ENCODE data around the gene ABCD4.

The ABCD4 gene

DNA sequence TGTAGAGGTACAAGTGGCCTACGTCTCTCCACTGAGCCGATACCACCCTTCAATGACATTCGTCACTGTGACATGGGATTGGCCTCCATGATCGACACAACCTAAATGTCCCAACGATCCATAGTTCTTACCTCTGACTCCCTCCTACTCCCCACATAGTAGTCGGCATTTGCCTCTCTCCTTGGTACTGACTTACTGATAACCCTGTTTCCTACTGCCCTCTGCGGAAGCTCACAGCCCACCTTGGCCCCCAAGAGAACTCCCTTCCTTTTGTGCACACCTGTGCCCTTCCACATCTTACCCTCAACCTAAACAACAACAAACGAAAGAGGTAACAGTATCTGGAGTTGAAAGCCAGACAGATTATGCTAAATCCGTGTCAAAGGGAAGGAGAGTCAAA lies 39.6 kb downstream of the ABCD4 start:
- no peak for DNase-seq
- Histone ChIP-seq H3K27me3 (ENCODE audit: insufficient read depth, low read length, poor library complexity) (peaks cover 5% of the 10 kb centered on the region), H3K27ac (ENCODE audit: low read depth, low read length) (no peak overlapping the region), H4K8ac (ENCODE audit: low read depth, low read length) (no peak overlapping the region), H3K4ac (ENCODE audit: low read depth, low read length) (no peak overlapping the region), H2AK5ac (ENCODE audit: low read length) (no peak overlapping the region), H3K79me1 (ENCODE audit: low read length) (no peaks in the 10 kb centered on the region), H2BK120ac (ENCODE audit: low read depth, low read length) (no peak overlapping the region), H2BK15ac (replicated peaks; ENCODE audit: low read depth) (no peak overlapping the region), H4K5ac (ENCODE audit: low read length) (no peak overlapping the region), H3K4me2 (ENCODE audit: low read length) (no peak overlapping the region), H3K36me3 (ENCODE audit: control insufficient read depth, insufficient read depth, low read length) (no peaks in the 10 kb centered on the region), H3K18ac (ENCODE audit: low read length) (no peak overlapping the region), H3K23ac (ENCODE audit: low read length) (no peak overlapping the region), H3K56ac (ENCODE audit: low read length) (no peak overlapping the region), H3K4me3 (ENCODE audit: low read length) (no peak overlapping the region), H3K9ac (ENCODE audit: low read length) (no peak overlapping the region), H3K4me1 (ENCODE audit: control insufficient read depth, low read depth, low read length) (no peaks in the 10 kb centered on the region), H2BK5ac (ENCODE audit: low read length) (no peak overlapping the region), H3K79me2 (ENCODE audit: control insufficient read depth, insufficient read depth, low read length) (no peaks in the 10 kb centered on the region)
- no CpG with 5 or more reads among the region's 9 CpGs for WGBS (ENCODE audit: extremely low coverage, insufficient coverage, low lambda C conversion rate)

DNA sequence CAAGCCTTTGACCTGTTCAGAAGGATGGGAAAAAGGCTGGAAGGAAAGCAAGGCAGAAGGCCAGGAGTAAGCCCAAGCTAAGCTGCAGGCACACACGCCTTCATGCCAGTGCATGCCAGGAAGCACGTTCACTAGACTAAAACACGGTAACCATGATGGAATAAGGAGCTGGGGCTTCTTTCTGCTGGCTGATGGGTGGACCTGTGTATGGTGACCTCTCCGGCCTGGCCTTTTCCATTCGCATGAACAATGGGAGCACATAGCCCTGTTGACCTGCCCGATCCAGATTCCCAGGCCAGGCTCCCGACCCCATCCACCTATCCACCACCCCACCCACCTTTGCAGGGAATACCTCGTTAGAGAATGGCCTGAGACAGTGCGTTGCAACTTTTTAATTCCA lies 40.7 kb downstream of the ABCD4 start:
- Histone ChIP-seq H3K4me2 (ENCODE audit: low read length) (no peak overlapping the region), H3K27me3 (ENCODE audit: insufficient read depth, low read length, poor library complexity) (peaks cover 7% of the 10 kb centered on the region), H2BK15ac (replicated peaks; ENCODE audit: low read depth) (no peak overlapping the region), H3K4me1 (ENCODE audit: control insufficient read depth, low read depth, low read length) (no peaks in the 10 kb centered on the region), H4K8ac (ENCODE audit: low read depth, low read length) (no peak overlapping the region), H3K36me3 (ENCODE audit: control insufficient read depth, insufficient read depth, low read length) (no peaks in the 10 kb centered on the region), H3K23ac (ENCODE audit: low read length) (no peak overlapping the region), H2BK120ac (ENCODE audit: low read depth, low read length) (no peak overlapping the region), H3K56ac (ENCODE audit: low read length) (no peak overlapping the region), H2AK5ac (ENCODE audit: low read length) (no peak overlapping the region), H3K9ac (ENCODE audit: low read length) (no peak overlapping the region), H3K4ac (ENCODE audit: low read depth, low read length) (no peak overlapping the region), H2BK5ac (ENCODE audit: low read length) (no peak overlapping the region), H3K79me1 (ENCODE audit: low read length) (no peaks in the 10 kb centered on the region), H3K4me3 (ENCODE audit: low read length) (no peak overlapping the region), H3K27ac (ENCODE audit: low read depth, low read length) (no peak overlapping the region), H4K5ac (ENCODE audit: low read length) (no peak overlapping the region), H3K18ac (ENCODE audit: low read length) (no peak overlapping the region), H3K79me2 (ENCODE audit: control insufficient read depth, insufficient read depth, low read length) (no peaks in the 10 kb centered on the region)
- WGBS (ENCODE audit: extremely low coverage, insufficient coverage, low lambda C conversion rate): no CpG with 5 or more reads among the region's 9 CpGs
- no peak for DNase-seq

DNA sequence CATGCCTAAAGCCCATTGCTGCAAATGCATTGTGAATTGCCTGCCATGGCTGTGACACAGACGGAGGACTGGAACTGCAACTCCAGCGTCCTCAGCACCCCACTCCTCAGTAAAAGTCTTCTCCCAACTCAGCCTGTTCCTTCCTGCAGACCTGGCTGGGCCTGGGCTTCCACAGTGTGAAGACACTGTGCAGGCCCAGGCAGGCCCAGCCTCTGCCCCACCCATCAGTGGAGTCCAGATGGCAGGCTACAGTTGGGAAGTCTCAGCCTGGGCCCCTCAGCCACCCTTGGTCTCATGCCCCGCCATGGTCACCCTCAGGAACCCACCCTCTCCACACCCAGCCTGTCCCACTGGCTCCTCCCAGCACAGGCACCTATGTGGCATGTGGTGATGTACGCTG lies 41.4 kb downstream of the ABCD4 start:
- Histone ChIP-seq H4K8ac (ENCODE audit: low read depth, low read length) (no peak overlapping the region), H3K36me3 (ENCODE audit: control insufficient read depth, insufficient read depth, low read length) (no peaks in the 10 kb centered on the region), H2BK15ac (replicated peaks; ENCODE audit: low read depth) (no peak overlapping the region), H3K4me3 (ENCODE audit: low read length) (no peak overlapping the region), H2BK5ac (ENCODE audit: low read length) (no peak overlapping the region), H2AK5ac (ENCODE audit: low read length) (no peak overlapping the region), H3K56ac (ENCODE audit: low read length) (no peak overlapping the region), H3K4ac (ENCODE audit: low read depth, low read length) (no peak overlapping the region), H3K23ac (ENCODE audit: low read length) (no peak overlapping the region), H2BK120ac (ENCODE audit: low read depth, low read length) (no peak overlapping the region), H3K27me3 (ENCODE audit: insufficient read depth, low read length, poor library complexity) (peaks cover 7% of the 10 kb centered on the region), H3K9ac (ENCODE audit: low read length) (no peak overlapping the region), H3K4me2 (ENCODE audit: low read length) (no peak overlapping the region), H3K4me1 (ENCODE audit: control insufficient read depth, low read depth, low read length) (no peaks in the 10 kb centered on the region), H3K18ac (ENCODE audit: low read length) (no peak overlapping the region), H3K79me1 (ENCODE audit: low read length) (no peaks in the 10 kb centered on the region), H4K5ac (ENCODE audit: low read length) (no peak overlapping the region), H3K27ac (ENCODE audit: low read depth, low read length) (no peak overlapping the region), H3K79me2 (ENCODE audit: control insufficient read depth, insufficient read depth, low read length) (no peaks in the 10 kb centered on the region)
- no peak for DNase-seq
- WGBS (ENCODE audit: extremely low coverage, insufficient coverage, low lambda C conversion rate): no CpG with 5 or more reads among the region's 4 CpGs

GRCh38 chr14:74260525-74261233 lies 42.1 kb downstream of the ABCD4 start:
- Histone ChIP-seq H3K4me3 (ENCODE audit: low read length) (no peak overlapping the region), H3K27ac (ENCODE audit: low read depth, low read length) (no peak overlapping the region), H4K5ac (ENCODE audit: low read length) (no peak overlapping the region), H3K4me2 (ENCODE audit: low read length) (no peak overlapping the region), H3K4me1 (ENCODE audit: control insufficient read depth, low read depth, low read length) (no peaks in the 10 kb centered on the region), H3K79me2 (ENCODE audit: control insufficient read depth, insufficient read depth, low read length) (no peaks in the 10 kb centered on the region), H3K36me3 (ENCODE audit: control insufficient read depth, insufficient read depth, low read length) (no peaks in the 10 kb centered on the region), H3K27me3 (ENCODE audit: insufficient read depth, low read length, poor library complexity) (peaks cover 7% of the 10 kb centered on the region), H2BK5ac (ENCODE audit: low read length) (no peak overlapping the region), H4K8ac (ENCODE audit: low read depth, low read length) (no peak overlapping the region), H2BK120ac (ENCODE audit: low read depth, low read length) (no peak overlapping the region), H3K9ac (ENCODE audit: low read length) (no peak overlapping the region), H2AK5ac (ENCODE audit: low read length) (no peak overlapping the region), H3K79me1 (ENCODE audit: low read length) (no peaks in the 10 kb centered on the region), H3K56ac (ENCODE audit: low read length) (no peak overlapping the region), H3K23ac (ENCODE audit: low read length) (no peak overlapping the region), H2BK15ac (replicated peaks; ENCODE audit: low read depth) (no peak overlapping the region), H3K18ac (ENCODE audit: low read length) (no peak overlapping the region), H3K4ac (ENCODE audit: low read depth, low read length) (no peak overlapping the region)
- WGBS (ENCODE audit: extremely low coverage, insufficient coverage, low lambda C conversion rate): no CpG with 5 or more reads among the region's 29 CpGs
- no peak for DNase-seq

DNA sequence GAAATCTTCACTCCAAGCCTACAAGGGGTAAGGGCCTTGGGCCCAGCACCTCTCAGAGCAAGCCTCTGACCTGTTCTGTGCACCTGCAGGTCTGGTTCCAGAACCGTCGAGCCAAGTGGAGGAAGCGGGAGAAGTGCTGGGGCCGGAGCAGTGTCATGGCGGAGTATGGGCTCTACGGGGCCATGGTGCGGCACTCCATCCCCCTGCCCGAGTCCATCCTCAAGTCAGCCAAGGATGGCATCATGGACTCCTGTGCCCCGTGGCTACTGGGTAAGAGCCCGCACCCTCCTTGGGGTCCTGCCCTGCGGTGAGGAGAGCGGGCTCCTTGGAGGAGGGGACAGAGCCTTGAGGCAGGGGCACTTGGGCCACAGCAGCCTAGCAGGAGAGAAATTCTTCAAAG lies 43.2 kb downstream of the ABCD4 start:
- peaks cover 7% of the 10 kb centered on the region for H3K27me3 ChIP-seq (ENCODE audit: insufficient read depth, low read length, poor library complexity)

GRCh38 chr14:74258764-74259035 lies 44.0 kb downstream of the ABCD4 start:
- Histone ChIP-seq H3K4me3 (ENCODE audit: low read length) (no peak overlapping the region), H3K27ac (ENCODE audit: low read depth, low read length) (no peak overlapping the region), H3K4me2 (ENCODE audit: low read length) (peak overlapping the region; percentile 71), H3K79me2 (ENCODE audit: control insufficient read depth, insufficient read depth, low read length) (no peaks in the 10 kb centered on the region), H4K5ac (ENCODE audit: low read length) (no peak overlapping the region), H2BK120ac (ENCODE audit: low read depth, low read length) (no peak overlapping the region), H2BK5ac (ENCODE audit: low read length) (no peak overlapping the region), H2BK15ac (replicated peaks; ENCODE audit: low read depth) (no peak overlapping the region), H3K36me3 (ENCODE audit: control insufficient read depth, insufficient read depth, low read length) (no peaks in the 10 kb centered on the region), H2AK5ac (ENCODE audit: low read length) (no peak overlapping the region), H3K9ac (ENCODE audit: low read length) (no peak overlapping the region), H3K56ac (ENCODE audit: low read length) (peak overlapping the region; percentile 81), H3K27me3 (ENCODE audit: insufficient read depth, low read length, poor library complexity) (peaks cover 7% of the 10 kb centered on the region), H3K23ac (ENCODE audit: low read length) (no peak overlapping the region), H3K4me1 (ENCODE audit: control insufficient read depth, low read depth, low read length) (no peaks in the 10 kb centered on the region), H3K79me1 (ENCODE audit: low read length) (no peaks in the 10 kb centered on the region), H3K4ac (ENCODE audit: low read depth, low read length) (no peak overlapping the region), H4K8ac (ENCODE audit: low read depth, low read length) (no peak overlapping the region), H3K18ac (ENCODE audit: low read length) (no peak overlapping the region)
- WGBS (ENCODE audit: extremely low coverage, insufficient coverage, low lambda C conversion rate): no CpG with 5 or more reads among the region's 3 CpGs
- no peak for DNase-seq

More for the DNA sequence above, 43.2 kb downstream of the ABCD4 start:
- Histone ChIP-seq H3K18ac (ENCODE audit: low read length) (no peak overlapping the region), H2BK15ac (replicated peaks; ENCODE audit: low read depth) (no peak overlapping the region), H2BK120ac (ENCODE audit: low read depth, low read length) (no peak overlapping the region), H2AK5ac (ENCODE audit: low read length) (no peak overlapping the region), H3K36me3 (ENCODE audit: control insufficient read depth, insufficient read depth, low read length) (no peaks in the 10 kb centered on the region), H3K4me3 (ENCODE audit: low read length) (no peak overlapping the region), H3K9ac (ENCODE audit: low read length) (no peak overlapping the region), H4K8ac (ENCODE audit: low read depth, low read length) (no peak overlapping the region), H3K23ac (ENCODE audit: low read length) (no peak overlapping the region), H3K4me1 (ENCODE audit: control insufficient read depth, low read depth, low read length) (no peaks in the 10 kb centered on the region), H3K4ac (ENCODE audit: low read depth, low read length) (no peak overlapping the region), H3K79me2 (ENCODE audit: control insufficient read depth, insufficient read depth, low read length) (no peaks in the 10 kb centered on the region), H3K4me2 (ENCODE audit: low read length) (no peak overlapping the region), H3K79me1 (ENCODE audit: low read length) (no peaks in the 10 kb centered on the region), H4K5ac (ENCODE audit: low read length) (no peak overlapping the region), H2BK5ac (ENCODE audit: low read length) (no peak overlapping the region), H3K27ac (ENCODE audit: low read depth, low read length) (no peak overlapping the region), H3K56ac (ENCODE audit: low read length) (no peak overlapping the region)
- WGBS (ENCODE audit: extremely low coverage, insufficient coverage, low lambda C conversion rate): no CpG with 5 or more reads among the region's 12 CpGs
- DNase-seq: no peak

All from mesendoderm (in vitro differentiated cells).